ENCODE data around the gene TMED9.

DNA sequence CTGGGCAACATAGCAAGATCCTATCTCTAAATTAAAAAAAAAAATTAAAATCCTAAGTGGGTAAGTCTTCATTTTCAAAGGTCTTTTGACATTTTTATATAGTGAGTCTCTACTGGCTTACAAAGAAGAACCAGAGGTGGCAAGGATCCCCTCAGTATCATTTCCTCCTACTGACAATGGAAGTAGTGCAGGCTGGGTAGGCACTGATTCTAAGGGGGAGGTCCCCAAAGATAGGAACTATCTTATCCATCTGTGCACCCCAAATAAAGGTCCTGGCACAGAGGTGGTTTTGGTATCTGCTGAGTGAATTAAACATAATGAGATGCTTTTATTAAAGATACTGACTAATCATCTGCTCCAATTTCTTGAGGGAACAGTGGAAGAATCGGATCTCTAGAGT, 41.9 kb upstream of the TMED9 start:
- no peak for TF ChIP-seq RARB (CRISPR knock-in tag; IDR thresholded peaks at IDR 0.05)
- no peak for TF ChIP-seq ZC3H10 (CRISPR knock-in tag; IDR thresholded peaks at IDR 0.05)
- no peak for TF ChIP-seq ZFP30 (CRISPR knock-in tag; IDR thresholded peaks at IDR 0.05)
- no peak for TF ChIP-seq GLIS3 (CRISPR knock-in tag; IDR thresholded peaks at IDR 0.05)
- TF ChIP-seq ZFP3 (CRISPR knock-in tag; IDR thresholded peaks at IDR 0.05) = no peak
- TF ChIP-seq ZNF8 (CRISPR knock-in tag; IDR thresholded peaks at IDR 0.05) = no peak
- TF ChIP-seq ZNF70 (CRISPR knock-in tag; IDR thresholded peaks at IDR 0.05) = no peak
- no peak for TF ChIP-seq TCF4 (CRISPR knock-in tag; IDR thresholded peaks at IDR 0.05; ENCODE audit: borderline replicate concordance)
- TF ChIP-seq, protein P1, sequence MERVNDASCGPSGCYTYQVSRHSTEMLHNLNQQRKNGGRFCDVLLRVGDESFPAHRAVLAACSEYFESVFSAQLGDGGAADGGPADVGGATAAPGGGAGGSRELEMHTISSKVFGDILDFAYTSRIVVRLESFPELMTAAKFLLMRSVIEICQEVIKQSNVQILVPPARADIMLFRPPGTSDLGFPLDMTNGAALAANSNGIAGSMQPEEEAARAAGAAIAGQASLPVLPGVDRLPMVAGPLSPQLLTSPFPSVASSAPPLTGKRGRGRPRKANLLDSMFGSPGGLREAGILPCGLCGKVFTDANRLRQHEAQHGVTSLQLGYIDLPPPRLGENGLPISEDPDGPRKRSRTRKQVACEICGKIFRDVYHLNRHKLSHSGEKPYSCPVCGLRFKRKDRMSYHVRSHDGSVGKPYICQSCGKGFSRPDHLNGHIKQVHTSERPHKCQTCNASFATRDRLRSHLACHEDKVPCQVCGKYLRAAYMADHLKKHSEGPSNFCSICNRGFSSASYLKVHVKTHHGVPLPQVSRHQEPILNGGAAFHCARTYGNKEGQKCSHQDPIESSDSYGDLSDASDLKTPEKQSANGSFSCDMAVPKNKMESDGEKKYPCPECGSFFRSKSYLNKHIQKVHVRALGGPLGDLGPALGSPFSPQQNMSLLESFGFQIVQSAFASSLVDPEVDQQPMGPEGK (CRISPR knock-in tag; IDR thresholded peaks at IDR 0.05; ENCODE audit: borderline replicate concordance) = no peak
- no peak for TF ChIP-seq ZNF565 (CRISPR knock-in tag; conservative IDR thresholded peaks at IDR 0.05; ENCODE audit: low read depth)

All from SK-N-SH treated with all-trans-retinoic acid at 6 μM for 48 hours (cell line).